K562 (cell line): ENCODE data around the gene DPRX.

Source experiments
- EGR1 ChIP-seq: fragments of 450-650 bp; conservative IDR thresholded peaks from 2 replicates; pipeline ENCODE4 v1.6.1; 2017; ENCODE audit warnings: mild to moderate bottlenecking
- POLR2AphosphoS5 ChIP-seq: IDR thresholded peaks from 2 replicates; pipeline ENCODE4 v1.6.1; 2011; ENCODE audit warnings: mild to moderate bottlenecking, low read depth, low read length, moderate library complexity; ENCODE audit not compliant: control insufficient read depth, insufficient read depth
- TF ChIP-seq, protein P1 (sequence below), 3 experiments: IDR thresholded peaks in 2 of 3; conservative IDR thresholded peaks in 1 of 3; 2 replicates each; pipeline ENCODE4 v1.5.1; 2011 to 2012; ENCODE audit warnings: low read length in 3 of 3, mild to moderate bottlenecking in 3 of 3, control low read depth in 2 of 3, improper control_type of control experiment in 1 of 3, inconsistent platforms in 1 of 3, low read depth in 1 of 3, mixed read lengths in 1 of 3, moderate library complexity in 1 of 3; ENCODE audit not compliant: insufficient read depth in 2 of 3

DNA sequence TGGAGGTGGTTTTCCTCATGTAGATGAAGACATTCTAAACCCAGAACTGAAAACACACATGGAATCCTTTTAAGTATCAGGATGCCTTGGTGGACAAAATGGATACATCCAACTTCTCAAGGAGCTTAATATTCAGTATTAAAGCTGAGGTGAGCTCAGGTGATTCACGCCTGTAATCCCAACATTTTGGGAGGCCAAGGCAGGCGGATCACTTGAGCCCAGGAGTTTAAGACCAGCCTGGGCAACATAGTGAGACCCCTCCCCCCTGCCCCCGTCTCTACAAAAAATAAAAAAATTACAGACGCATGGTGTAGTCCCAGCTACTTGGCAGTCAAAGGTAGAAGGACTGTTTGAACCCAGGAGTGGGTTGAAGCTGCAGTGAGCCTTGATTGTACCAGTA, 28.8 kb downstream of the DPRX start:
- TF ChIP-seq EGR1 (no peak), POLR2AphosphoS5 (no peak)
- TF ChIP-seq, protein P1, sequence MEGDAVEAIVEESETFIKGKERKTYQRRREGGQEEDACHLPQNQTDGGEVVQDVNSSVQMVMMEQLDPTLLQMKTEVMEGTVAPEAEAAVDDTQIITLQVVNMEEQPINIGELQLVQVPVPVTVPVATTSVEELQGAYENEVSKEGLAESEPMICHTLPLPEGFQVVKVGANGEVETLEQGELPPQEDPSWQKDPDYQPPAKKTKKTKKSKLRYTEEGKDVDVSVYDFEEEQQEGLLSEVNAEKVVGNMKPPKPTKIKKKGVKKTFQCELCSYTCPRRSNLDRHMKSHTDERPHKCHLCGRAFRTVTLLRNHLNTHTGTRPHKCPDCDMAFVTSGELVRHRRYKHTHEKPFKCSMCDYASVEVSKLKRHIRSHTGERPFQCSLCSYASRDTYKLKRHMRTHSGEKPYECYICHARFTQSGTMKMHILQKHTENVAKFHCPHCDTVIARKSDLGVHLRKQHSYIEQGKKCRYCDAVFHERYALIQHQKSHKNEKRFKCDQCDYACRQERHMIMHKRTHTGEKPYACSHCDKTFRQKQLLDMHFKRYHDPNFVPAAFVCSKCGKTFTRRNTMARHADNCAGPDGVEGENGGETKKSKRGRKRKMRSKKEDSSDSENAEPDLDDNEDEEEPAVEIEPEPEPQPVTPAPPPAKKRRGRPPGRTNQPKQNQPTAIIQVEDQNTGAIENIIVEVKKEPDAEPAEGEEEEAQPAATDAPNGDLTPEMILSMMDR (IDR thresholded peaks at IDR 0.05 in 2 of 3, conservative IDR thresholded peaks at IDR 0.05 in 1 of 3; ENCODE audit: insufficient read depth in 2 of 3, low read depth in 1 of 3, low read length in 3 of 3): no peak
